Measurements from ENCODE around the gene HOXD10. TPM values are rescaled to one million over a fixed set of nuclear protein-coding genes. Genes with fewer than 3 reads are reported as not detected.

Gene HOXD10
- total and polyA plus RNA-seq, 7 donors: 0.03 to 0.04 TPM; not detected in 5

DNA sequence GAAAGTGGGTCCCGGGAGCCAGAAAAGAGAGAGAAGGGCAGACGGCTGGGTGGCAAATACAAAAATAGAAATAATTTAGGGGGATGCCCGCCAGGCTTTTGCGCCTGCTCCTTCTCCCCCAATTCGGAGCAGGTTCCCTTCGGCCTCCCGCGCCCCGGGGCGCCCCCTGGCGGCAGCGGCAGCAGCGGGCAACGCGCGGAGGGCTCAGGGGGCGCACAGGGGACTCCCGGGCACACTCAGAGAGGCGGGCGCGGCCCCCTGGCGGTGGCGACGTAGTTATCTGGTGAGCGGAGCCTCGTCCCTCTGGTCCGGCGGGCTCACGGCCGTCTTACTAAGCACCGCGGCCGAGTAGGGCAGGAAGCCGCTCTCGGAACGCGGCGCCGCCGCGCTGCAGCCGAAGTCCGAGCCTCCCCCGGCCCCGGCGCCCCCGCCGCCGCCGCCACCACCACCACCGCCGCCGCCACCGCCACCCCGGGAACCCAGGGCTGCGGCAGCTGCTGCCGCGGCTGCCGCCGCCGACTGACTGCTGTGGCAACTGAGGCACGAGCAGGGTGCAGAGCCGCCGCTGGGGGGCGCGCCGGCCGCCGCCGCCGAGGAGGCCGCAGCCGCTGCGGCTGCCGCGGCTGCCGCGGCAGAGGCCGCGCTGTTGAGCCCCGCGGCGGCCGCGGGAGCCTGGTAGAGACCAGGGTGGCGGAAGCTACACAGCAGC lies 36.6 kb upstream of the HOXD10 start:
- H3K4me3 ChIP-seq: peak overlapping the region; percentile 58
- H3K9me3 ChIP-seq: no peaks in the 10 kb centered on the region
- WGBS, 3 donors: 0 to 2% (median 1%) methylated on average over 53 to 86 of the region's 86 CpGs
- no peaks in the 10 kb centered on the region for H3K36me3 ChIP-seq (ENCODE audit: insufficient read depth in 1 of 2, low read depth in 1 of 2)
- H3K27ac ChIP-seq: no peak overlapping the region
- TF ChIP-seq, protein P1, sequence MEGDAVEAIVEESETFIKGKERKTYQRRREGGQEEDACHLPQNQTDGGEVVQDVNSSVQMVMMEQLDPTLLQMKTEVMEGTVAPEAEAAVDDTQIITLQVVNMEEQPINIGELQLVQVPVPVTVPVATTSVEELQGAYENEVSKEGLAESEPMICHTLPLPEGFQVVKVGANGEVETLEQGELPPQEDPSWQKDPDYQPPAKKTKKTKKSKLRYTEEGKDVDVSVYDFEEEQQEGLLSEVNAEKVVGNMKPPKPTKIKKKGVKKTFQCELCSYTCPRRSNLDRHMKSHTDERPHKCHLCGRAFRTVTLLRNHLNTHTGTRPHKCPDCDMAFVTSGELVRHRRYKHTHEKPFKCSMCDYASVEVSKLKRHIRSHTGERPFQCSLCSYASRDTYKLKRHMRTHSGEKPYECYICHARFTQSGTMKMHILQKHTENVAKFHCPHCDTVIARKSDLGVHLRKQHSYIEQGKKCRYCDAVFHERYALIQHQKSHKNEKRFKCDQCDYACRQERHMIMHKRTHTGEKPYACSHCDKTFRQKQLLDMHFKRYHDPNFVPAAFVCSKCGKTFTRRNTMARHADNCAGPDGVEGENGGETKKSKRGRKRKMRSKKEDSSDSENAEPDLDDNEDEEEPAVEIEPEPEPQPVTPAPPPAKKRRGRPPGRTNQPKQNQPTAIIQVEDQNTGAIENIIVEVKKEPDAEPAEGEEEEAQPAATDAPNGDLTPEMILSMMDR (IDR thresholded peaks at IDR 0.05): peak; percentile 87
- H3K4me1 ChIP-seq: peaks cover 19% of the 10 kb centered on the region
- intact Hi-C loops (cut with DNase I): loop anchor here in 1 of 2 donors (5.0 to 10.0 kb wide), 3 partner anchors 32 to 225 kb away; partner anchors contain the start of gene LNPK
- H3K27me3 ChIP-seq (ENCODE audit: insufficient read depth in 3 of 3, low read length in 2 of 3): peaks cover 14 to 98% (median 57%) of the 10 kb centered on the region in 3 donors
- DNase-seq (peak; percentile 45 to 80), ATAC-seq (peak; percentile 76 to 88 (median 81))

DNA sequence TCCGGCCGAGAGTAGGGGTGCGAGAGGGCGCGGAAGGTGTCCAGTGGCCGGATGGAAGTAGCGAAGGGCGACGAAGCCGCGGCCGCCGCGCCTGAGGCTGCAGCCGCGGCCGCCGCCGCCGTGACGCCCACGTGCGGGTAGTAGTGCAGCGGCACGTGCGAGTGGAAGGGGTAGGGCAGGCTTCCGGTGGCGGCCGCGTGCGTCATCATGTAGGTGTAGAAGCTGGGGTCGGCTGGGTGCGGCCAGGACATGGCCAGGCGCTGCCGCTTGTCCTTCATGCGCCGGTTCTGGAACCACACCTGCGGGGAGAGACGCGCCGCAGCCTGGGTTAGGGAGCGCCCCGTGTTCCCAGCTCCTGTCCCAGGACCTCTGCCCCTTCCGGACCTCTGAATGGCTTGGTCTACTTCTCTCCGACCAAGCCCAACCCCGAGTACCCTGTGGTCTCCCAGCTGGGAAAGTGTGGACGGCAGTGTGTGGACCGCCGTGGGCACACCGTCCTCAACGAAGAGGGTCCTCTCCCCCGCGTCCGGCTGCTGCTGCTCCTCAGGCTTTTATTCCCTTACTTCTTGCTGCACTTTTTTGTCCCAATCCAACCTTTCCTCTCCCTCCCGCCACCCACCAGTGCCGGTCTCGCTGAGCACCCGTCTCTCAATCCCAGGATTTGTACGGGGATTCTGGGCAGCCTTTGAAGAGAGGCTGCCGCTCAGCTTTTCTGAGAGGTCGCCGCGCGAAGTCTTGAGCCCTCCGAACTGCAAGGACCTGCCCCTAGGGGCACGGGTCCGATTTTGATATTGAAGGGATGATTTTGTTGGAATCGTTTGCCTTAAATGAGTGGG lies 35.8 kb upstream of the HOXD10 start:
- H3K9me3 ChIP-seq: no peaks in the 10 kb centered on the region
- TF ChIP-seq, protein P1 (IDR thresholded peaks at IDR 0.05): no peak
- H3K27me3 ChIP-seq (ENCODE audit: insufficient read depth in 3 of 3, low read length in 2 of 3): peaks cover 10 to 98% (median 60%) of the 10 kb centered on the region in 3 donors
- H3K4me3 ChIP-seq: peak overlapping the region; percentile 58
- H3K36me3 ChIP-seq (ENCODE audit: insufficient read depth in 1 of 2, low read depth in 1 of 2): no peaks in the 10 kb centered on the region
- no peak for DNase-seq
- peak; percentile 25 to 33 (median 30) for ATAC-seq
- no peak overlapping the region for H3K27ac ChIP-seq
- WGBS, 3 donors: 3 to 8% (median 5%) methylated on average over 50 to 68 of the region's 68 CpGs
- intact Hi-C loops (cut with DNase I): loop anchor here in 1 of 2 donors (5.0 to 10.0 kb wide), 2 partner anchors 78 to 226 kb away; partner anchors contain the start of gene LNPK
- peaks cover 23% of the 10 kb centered on the region for H3K4me1 ChIP-seq

DNA sequence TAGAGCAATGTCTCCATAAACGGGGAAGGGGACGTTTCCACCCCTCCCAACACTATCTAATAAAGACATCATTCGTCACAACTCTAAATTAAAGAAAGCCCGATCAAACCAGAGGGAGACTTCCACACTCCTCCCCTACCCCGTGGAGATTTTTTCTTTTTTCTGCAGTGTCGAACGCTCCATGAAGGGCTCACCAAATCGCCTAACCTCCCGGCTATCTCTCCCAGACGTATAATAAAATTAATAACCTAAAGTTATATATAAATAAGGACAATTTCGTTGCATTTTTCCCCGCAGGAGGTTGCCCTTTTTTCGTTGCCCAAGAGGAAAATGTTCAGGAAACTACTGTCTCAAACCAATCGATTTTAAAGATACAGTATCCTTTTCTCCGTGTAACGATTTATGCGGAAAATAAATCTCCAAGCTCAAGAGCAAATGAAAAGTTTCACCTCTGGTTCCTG lies 35.2 kb upstream of the HOXD10 start:
- peaks cover 7 to 98% (median 66%) of the 10 kb centered on the region in 3 donors for H3K27me3 ChIP-seq (ENCODE audit: insufficient read depth in 3 of 3, low read length in 2 of 3)
- H3K4me1 ChIP-seq: peaks cover 26% of the 10 kb centered on the region
- no peak overlapping the region for H3K4me3 ChIP-seq

DNA sequence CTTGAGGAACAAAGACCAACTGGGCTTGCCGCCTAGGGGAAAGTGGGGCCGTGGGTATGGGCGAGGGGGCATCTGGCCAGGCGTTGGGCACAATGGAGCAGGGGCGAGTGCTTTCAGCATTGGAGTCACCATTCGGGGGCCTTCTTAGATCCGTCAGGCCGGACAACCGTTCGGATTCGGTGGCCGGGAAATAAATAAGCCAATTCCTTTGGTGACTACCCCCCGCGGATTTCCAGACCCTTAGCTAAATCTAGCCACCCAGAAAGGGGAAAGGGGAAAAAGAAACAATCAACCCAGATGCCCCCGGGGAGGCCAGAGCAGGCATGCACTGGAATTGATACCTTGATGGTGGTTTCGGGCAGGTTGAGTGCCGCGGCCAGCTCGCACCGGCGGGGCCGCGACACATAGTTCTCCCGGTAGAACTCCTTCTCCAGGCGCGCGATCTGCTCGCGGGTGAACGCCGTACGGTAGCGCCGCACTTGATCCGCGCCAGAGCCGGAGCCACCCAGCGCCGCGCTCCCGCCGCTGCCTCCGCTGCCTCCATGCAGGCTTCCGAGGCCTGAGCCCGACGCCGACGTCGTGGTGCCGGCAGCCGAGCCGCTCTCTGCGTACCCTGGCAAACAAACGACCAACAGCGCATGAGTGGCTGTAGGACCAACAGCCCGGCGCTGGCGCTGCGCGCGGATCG lies 34.6 kb upstream of the HOXD10 start:
- DNase-seq: no peak
- TF ChIP-seq, protein P1 (IDR thresholded peaks at IDR 0.05): no peak
- peak overlapping the region; percentile 11 for H3K4me3 ChIP-seq

More for the DNA sequence above, 35.2 kb upstream of the HOXD10 start:
- no peak overlapping the region for H3K27ac ChIP-seq
- H3K36me3 ChIP-seq (ENCODE audit: insufficient read depth in 1 of 2, low read depth in 1 of 2): no peaks in the 10 kb centered on the region
- TF ChIP-seq, protein P1 (IDR thresholded peaks at IDR 0.05): no peak
- ATAC-seq (no peak), DNase-seq (no peak)
- intact Hi-C loops (cut with DNase I): loop anchor here in 1 of 2 donors (5.0 to 10.0 kb wide), 2 partner anchors 79 to 227 kb away; partner anchors contain the start of gene LNPK
- 7 to 10% (median 9%) methylated on average over 17 of the region's 17 CpGs for WGBS, 3 donors
- no peaks in the 10 kb centered on the region for H3K9me3 ChIP-seq

More for the DNA sequence above, 34.6 kb upstream of the HOXD10 start:
- Histone ChIP-seq H3K4me1 (peaks cover 26% of the 10 kb centered on the region), H3K27ac (no peak overlapping the region), H3K36me3 (ENCODE audit: insufficient read depth in 1 of 2, low read depth in 1 of 2) (no peaks in the 10 kb centered on the region), H3K27me3 (ENCODE audit: insufficient read depth in 3 of 3, low read length in 2 of 3) (peaks cover 7 to 98% (median 66%) of the 10 kb centered on the region in 3 donors), H3K9me3 (no peaks in the 10 kb centered on the region)
- ATAC-seq: no peak
- intact Hi-C loops (cut with DNase I): loop anchor here in 1 of 2 donors (5.0 to 10.0 kb wide), 2 partner anchors 80 to 227 kb away; partner anchors contain the start of gene LNPK
- 5 to 6% (median 5%) methylated on average over 57 to 62 of the region's 62 CpGs for WGBS, 3 donors

Data from psoas muscle (tissue), 8 donors.